ENCODE results near the gene HRH1. TPM values are rescaled to one million over a fixed set of nuclear protein-coding genes. Genes with fewer than 3 reads are reported as not detected.
"Not testable (repeated sequence)": the region's sequence is repeated elsewhere in the genome, so short reads cannot be mapped to it uniquely, and the experiment has no call there.

HRH1 gene, protein sequence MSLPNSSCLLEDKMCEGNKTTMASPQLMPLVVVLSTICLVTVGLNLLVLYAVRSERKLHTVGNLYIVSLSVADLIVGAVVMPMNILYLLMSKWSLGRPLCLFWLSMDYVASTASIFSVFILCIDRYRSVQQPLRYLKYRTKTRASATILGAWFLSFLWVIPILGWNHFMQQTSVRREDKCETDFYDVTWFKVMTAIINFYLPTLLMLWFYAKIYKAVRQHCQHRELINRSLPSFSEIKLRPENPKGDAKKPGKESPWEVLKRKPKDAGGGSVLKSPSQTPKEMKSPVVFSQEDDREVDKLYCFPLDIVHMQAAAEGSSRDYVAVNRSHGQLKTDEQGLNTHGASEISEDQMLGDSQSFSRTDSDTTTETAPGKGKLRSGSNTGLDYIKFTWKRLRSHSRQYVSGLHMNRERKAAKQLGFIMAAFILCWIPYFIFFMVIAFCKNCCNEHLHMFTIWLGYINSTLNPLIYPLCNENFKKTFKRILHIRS
- total RNA-seq, result 14.6 and 26.5 TPM in 2 replicates

- DNase-seq (ENCODE audit: low read depth, low spot score), result no peak
Observed at GRCh38 chr3:11154036-11154952, at the start of gene HRH1. Gene HRH1 (plus strand): TSS chr3:11154493. CDS start chr3:11259038, 104,545 bp downstream.

GRCh38 chr3:11113316-11113715 is 41.0 kb upstream of the HRH1 start:
- DNase-seq (ENCODE audit: low read depth, low spot score), result not testable (repeated sequence)

DNA sequence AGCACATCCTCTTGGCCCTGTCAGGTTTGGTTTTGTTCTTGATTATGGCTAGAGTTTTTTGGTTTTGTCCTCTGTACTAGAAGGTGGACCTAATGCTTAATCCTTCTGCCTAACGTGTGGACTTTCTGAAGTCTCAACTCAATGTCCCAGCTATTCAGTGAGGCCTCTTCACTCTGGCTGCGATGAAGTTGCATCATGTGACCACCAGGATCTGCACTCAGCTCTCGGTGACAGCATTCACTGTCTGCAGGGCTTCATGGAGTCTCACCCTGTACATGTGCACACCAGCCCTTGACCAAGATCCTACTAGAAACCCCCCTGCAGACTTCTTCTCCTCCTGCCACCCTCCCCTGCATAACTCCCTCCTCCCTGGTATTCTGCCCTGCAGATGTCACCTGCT is 38.7 kb upstream of the HRH1 start:
- DNase-seq (ENCODE audit: low read depth, low spot score), result no peak

DNA sequence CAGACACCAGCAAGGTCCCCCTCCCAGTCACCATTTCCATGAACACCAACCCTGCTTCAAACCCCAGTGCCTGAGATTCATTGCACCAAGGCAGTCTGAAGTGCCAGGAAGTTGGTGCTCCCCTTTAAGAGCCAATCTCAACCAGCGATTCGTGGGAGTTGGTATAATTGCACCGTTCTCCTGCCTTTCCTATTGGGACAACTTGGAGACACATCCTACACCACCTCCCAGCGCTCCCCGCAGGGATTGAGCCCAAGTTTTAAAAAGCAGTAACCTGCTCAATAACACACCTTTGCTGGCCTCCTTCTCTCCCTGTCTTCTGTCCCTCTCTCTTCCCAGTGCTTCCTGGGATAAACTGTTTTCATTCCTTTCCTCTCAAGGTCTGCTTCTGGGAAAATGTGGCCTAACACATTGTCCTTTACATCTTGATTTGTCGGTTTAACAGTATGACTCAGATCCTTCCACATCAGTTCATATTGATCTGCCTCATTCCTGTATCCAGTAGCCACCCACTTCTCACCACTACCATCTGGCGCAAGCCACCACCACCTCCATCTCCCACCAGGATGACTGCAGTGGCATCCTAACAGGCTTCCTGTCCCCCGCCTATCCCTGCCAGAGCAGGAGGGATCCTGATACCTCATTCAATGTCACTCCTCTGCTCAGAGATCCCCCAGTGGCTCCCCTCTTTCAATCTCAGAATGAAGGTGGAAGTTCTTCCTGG is 37.8 kb upstream of the HRH1 start:
- DNase-seq (ENCODE audit: low read depth, low spot score), result no peak

DNA sequence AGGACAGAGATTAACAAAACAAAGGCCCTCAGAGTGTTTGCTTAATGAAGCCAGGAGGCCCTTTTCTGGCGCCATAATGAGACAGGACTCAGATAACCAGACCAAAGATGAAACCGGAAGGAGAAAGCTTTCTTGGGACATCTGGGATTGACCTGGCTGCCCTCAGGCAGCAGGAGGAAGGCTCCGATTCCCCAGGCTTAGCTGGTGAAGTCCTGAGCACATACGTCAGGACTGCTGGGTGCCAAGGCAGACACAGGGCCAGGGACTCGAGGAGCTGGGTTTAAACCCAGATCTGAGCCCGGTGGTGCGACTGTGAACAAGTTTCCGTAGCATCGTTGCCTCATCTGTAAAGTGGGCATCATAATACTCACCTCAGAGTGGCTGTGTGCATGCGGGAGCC is 36.7 kb upstream of the HRH1 start:
- DNase-seq (ENCODE audit: low read depth, low spot score), result no peak

DNA sequence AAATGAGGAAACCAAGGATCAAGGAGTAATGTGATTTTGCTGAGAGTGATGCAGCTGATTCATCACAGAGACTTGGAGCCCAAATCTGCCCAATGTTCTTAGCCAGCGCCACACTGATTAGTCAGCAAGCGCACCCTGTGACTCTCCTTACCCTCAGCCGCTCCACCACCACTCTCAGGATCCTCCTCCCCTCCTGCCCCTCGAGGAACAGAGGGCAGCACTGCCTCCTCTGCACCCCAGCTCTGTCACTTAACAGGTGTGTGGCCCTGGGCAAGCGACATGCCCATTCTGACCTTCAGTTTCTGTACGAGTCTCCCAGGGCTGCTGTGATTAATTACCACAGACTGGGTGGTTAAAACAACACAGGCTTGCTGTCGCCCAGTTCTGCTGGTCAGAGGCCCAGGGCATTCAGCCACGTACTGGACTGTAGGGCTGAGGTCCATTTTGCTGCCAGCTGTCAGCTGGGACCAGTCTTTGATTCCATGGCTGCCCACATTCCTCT is 36.1 kb upstream of the HRH1 start:
- DNase-seq (ENCODE audit: low read depth, low spot score), result no peak

DNA sequence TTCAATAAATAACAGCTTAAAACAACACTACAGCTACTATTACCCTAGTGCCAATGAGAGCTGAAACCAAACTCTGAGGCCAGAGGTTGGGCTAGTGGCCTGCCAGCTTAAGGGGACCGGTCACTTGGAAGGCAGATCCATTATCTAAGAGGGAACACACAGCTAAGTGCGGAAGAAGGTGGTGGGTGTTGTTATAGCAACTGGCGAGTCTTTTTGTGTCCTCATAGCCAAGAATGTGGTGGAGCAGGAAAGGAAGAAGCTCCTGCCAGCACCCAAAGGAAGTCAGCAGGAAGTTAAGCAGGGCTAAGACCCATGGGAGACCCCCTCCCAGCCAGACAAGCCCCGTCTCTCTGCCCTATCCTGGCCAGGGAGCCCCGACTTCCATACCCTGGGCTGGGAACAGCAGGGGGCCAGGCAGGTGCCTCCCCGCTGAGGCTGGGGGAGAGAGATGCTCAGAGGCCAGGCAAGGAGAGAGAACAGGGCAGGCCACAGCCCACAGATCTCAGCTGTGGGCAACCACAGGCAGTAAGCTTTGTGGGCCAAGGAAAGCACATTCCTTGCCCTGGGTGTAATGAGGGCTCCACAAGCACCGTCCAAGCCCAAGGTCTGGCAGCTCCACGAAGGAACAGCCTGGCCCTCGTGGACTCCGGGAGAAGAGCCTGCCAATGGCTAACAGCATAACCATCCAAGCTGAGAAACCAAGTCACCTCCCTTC is 34.0 kb upstream of the HRH1 start:
- peak; percentile 24 for DNase-seq (ENCODE audit: low read depth, low spot score)

DNA sequence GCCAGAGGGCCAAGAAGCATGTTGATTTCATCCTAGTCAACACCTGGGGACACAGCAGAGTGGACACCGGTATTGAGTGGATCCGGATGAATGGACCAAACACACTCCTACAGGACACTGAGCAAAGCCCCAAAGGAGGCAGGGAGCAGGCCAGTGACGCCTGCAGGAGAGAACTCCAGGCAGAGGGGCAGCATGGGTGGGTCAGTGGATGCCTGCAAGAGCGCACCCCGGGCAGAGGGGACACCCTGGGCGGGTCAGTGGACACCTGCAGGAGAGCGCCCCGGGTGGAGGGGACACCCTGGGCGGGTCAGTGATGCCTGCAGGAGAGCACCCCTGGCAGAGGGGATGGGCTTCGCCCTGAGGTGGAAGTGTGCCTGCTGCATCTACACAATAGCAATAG is 27.6 kb upstream of the HRH1 start:
- no peak for DNase-seq (ENCODE audit: low read depth, low spot score)

GRCh38 chr3:11128682-11129632 is 25.3 kb upstream of the HRH1 start:
- DNase-seq (ENCODE audit: low read depth, low spot score), result no peak

- no peak for DNase-seq (ENCODE audit: low read depth, low spot score)
Observed at GRCh38 chr3:11130385-11130784, 23.9 kb upstream of the HRH1 start.

GRCh38 chr3:11131371-11131770 is 22.9 kb upstream of the HRH1 start:
- no peak for DNase-seq (ENCODE audit: low read depth, low spot score)

GRCh38 chr3:11131886-11132285 is 22.4 kb upstream of the HRH1 start:
- DNase-seq (ENCODE audit: low read depth, low spot score), result not testable (repeated sequence)

- DNase-seq (ENCODE audit: low read depth, low spot score), result no peak
Observed at GRCh38 chr3:11132861-11133260, 21.4 kb upstream of the HRH1 start.

GRCh38 chr3:11134794-11135193 is 19.5 kb upstream of the HRH1 start:
- DNase-seq (ENCODE audit: low read depth, low spot score), result no peak

GRCh38 chr3:11136116-11136515 is 18.2 kb upstream of the HRH1 start:
- no peak for DNase-seq (ENCODE audit: low read depth, low spot score)

DNA sequence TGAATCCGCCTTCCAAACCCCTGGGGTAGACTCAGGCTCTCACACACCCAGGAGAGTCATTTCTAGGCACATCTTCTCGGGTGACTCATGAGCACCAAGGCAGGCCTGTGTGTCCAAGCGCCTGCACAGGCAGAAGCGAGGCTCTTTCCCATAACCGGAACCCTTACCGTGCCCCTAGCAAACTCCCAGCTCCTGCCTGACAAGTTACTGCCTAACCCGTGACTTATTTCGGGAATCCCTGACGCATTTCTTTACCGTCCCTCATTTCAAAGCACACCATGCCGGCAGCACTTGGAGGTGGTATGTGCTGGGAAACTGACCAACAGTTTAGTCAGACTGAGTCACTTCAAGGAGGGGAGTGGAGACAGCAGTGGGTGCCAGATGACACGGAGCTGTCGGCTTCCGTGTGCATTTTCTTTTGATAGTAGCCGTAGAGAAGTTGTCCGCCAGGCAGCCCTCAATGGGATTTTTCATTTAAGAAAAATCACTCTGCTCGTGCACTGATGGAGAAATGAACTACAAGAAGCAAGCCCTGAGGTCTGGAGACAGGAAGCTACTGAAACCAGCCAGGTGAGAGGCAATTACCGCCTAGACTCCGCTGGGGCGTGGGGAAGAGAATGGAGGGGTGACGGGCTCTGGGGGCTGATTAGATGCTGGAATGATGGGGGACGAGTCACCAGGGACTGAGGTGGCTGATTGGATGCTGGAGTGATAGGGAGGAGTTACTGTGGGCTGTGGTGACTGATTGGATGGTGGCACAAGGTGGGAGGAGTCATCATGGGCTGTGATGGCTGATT is 17.3 kb upstream of the HRH1 start:
- DNase-seq (ENCODE audit: low read depth, low spot score), result peak; percentile 90

- no peak for DNase-seq (ENCODE audit: low read depth, low spot score)
Observed at GRCh38 chr3:11137627-11137959, 16.7 kb upstream of the HRH1 start.

DNA sequence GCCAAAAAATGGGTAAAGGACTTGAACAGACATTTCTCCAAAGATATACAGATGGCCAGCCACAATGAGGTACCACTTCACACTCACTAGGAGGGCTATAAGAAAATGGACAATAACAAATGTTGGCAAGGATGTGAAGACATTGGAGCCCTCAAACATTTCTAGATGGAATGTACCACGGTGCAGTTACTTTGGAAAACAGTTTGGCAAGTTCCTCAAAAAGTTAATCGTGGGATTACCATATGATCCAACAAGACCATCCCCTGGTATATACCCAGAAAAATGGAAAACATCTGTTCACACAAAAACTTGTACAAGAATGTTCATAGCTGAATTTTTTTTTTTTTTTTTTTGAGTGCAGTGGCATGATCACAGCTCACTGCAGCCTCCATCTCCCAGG is 15.9 kb upstream of the HRH1 start:
- no peak for DNase-seq (ENCODE audit: low read depth, low spot score)

All from pulmonary artery endothelial cell (primary cell).